ENCODE measurements around the gene SYPL2. TPM values are rescaled to one million over a fixed set of nuclear protein-coding genes. Genes with fewer than 3 reads are reported as not detected.
"Not testable (repeated sequence)": the region's sequence is repeated elsewhere in the genome, so short reads cannot be mapped to it uniquely, and the experiment has no call there.

SYPL2 gene
- total and polyA plus RNA-seq, 8 donors = 0.45 to 1.0 (median 0.58) TPM; not detected in 3

- intact Hi-C loops (cut with DNase I; ENCODE audit: low total_unique reads) = no loop called here
Measured at GRCh38 chr1:109468903-109469302, 2.6 kb downstream of the SYPL2 start.

GRCh38 chr1:109470245-109470644, 3.9 kb downstream of the SYPL2 start:
- intact Hi-C loops (cut with DNase I; ENCODE audit: low total_unique reads) = no loop called here
- Histone ChIP-seq H3K27ac (no peak overlapping the region), H3K9me3 (no peaks in the 10 kb centered on the region), H3K27me3 (peaks cover 0 to 33% (median 24%) of the 10 kb centered on the region in 3 donors), H3K4me3 (no peak overlapping the region), H3K4me1 (peaks cover 5 to 25% (median 21%) of the 10 kb centered on the region in 4 donors), H3K36me3 (peaks cover 0 to 2% (median 0%) of the 10 kb centered on the region in 4 donors)
- TF ChIP-seq CTCF (IDR thresholded peaks at IDR 0.05) = no peak
- no peak for TF ChIP-seq EP300 (IDR thresholded peaks at IDR 0.05)
- no peak for TF ChIP-seq POLR2AphosphoS5 (IDR thresholded peaks at IDR 0.05)
- no peak for TF ChIP-seq POLR2A (IDR thresholded peaks at IDR 0.05)
- 49 to 63% (median 59%) methylated on average over 6 of the region's 6 CpGs for WGBS, 5 donors
- DNase-seq = no peak

More at GRCh38 chr1:109468903-109469302, 2.6 kb downstream of the SYPL2 start:
- Histone ChIP-seq H3K27ac (no peak overlapping the region), H3K9me3 (no peaks in the 10 kb centered on the region), H3K36me3 (no peaks in the 10 kb centered on the region), H3K4me3 (no peak overlapping the region), H3K4me1 (peaks cover 5 to 28% (median 23%) of the 10 kb centered on the region in 4 donors), H3K27me3 (peaks cover 0 to 42% (median 30%) of the 10 kb centered on the region in 3 donors)
- WGBS, 5 donors = 25 to 38% (median 26%) methylated on average over 2 of the region's 2 CpGs
- no peak for DNase-seq
- TF ChIP-seq CTCF (IDR thresholded peaks at IDR 0.05) (no peak), POLR2A (IDR thresholded peaks at IDR 0.05) (no peak), EP300 (IDR thresholded peaks at IDR 0.05) (no peak), POLR2AphosphoS5 (IDR thresholded peaks at IDR 0.05) (no peak)

- Histone ChIP-seq H3K27ac (no peak overlapping the region), H3K4me1 (no peaks in the 10 kb centered on the region), H3K4me3 (no peak overlapping the region), H3K27me3 (peaks cover 0 to 7% (median 0%) of the 10 kb centered on the region in 3 donors), H3K36me3 (peaks cover 0 to 23% (median 2%) of the 10 kb centered on the region in 4 donors), H3K9me3 (no peaks in the 10 kb centered on the region)
- 46 to 80% (median 59%) methylated on average over 3 of the region's 3 CpGs for WGBS, 5 donors
- intact Hi-C loops (cut with DNase I; ENCODE audit: low total_unique reads) = no loop called here
- TF ChIP-seq POLR2AphosphoS5 (IDR thresholded peaks at IDR 0.05) (no peak), POLR2A (IDR thresholded peaks at IDR 0.05) (no peak), EP300 (IDR thresholded peaks at IDR 0.05) (no peak), CTCF (IDR thresholded peaks at IDR 0.05) (no peak)
- no peak for DNase-seq
Measured at GRCh38 chr1:109472779-109473178, 6.4 kb downstream of the SYPL2 start.

GRCh38 chr1:109473284-109474057, 7.1 kb downstream of the SYPL2 start:
- peaks cover 0 to 26% (median 2%) of the 10 kb centered on the region in 4 donors for H3K36me3 ChIP-seq
- DNase-seq; H3K27me3 ChIP-seq; H3K4me1 ChIP-seq; intact Hi-C loops (cut with DNase I; ENCODE audit: low total_unique reads); H3K9me3 ChIP-seq; H3K27ac ChIP-seq; H3K4me3 ChIP-seq: not testable (repeated sequence)
- 80 to 93% (median 88%) methylated on average over 12 of the region's 12 CpGs for WGBS, 5 donors

- no peak overlapping the region for H3K27ac ChIP-seq
- H3K27me3 ChIP-seq = no peaks in the 10 kb centered on the region
- no peaks in the 10 kb centered on the region for H3K4me1 ChIP-seq
- no peak overlapping the region for H3K4me3 ChIP-seq
- TF ChIP-seq POLR2AphosphoS5 (IDR thresholded peaks at IDR 0.05) (no peak), CTCF (IDR thresholded peaks at IDR 0.05) (no peak), POLR2A (IDR thresholded peaks at IDR 0.05) (no peak), EP300 (IDR thresholded peaks at IDR 0.05) (no peak)
- H3K9me3 ChIP-seq = no peaks in the 10 kb centered on the region
- no peak for DNase-seq
- WGBS, 5 donors = 61 to 83% (median 77%) methylated on average over 1 of the region's 1 CpG
- H3K36me3 ChIP-seq = peaks cover 0 to 34% (median 2%) of the 10 kb centered on the region in 4 donors
- intact Hi-C loops (cut with DNase I; ENCODE audit: low total_unique reads) = no loop called here
Measured at GRCh38 chr1:109474697-109475096, 8.4 kb downstream of the SYPL2 start.

All from stomach (tissue), 9 donors.